HG03159 (cell line): ENCODE measurements around the gene ZNF410.
A peak's percentile ranks its signal among the peaks of the same experiment; 100 is the strongest.
"Not testable (repeated sequence)": the region's sequence is repeated elsewhere in the genome, so short reads cannot be mapped to it uniquely, and the experiment has no call there.

Experiments used
- ATAC-seq: cut with Tn5 transposase; IDR thresholded peaks from one replicate; pipeline ENCODE4 v1.9.1; 2021; ENCODE audit warnings: mild to moderate bottlenecking, moderate library complexity; ENCODE audit not compliant: unreplicated experiment

Gene ZNF410

GRCh38 chr14:73884438-73885190 is 2.0 kb upstream of the ZNF410 start:
- no peak for ATAC-seq

- peak; percentile 3 for ATAC-seq
Observed at GRCh38 chr14:73887318-73887616, 608 bp downstream of the ZNF410 start.

- no peak for ATAC-seq
Observed at GRCh38 chr14:73887694-73888459, 1.2 kb downstream of the ZNF410 start.

GRCh38 chr14:73888460-73888725 is 1.7 kb downstream of the ZNF410 start:
- ATAC-seq, result no peak

- no peak for ATAC-seq
Observed at GRCh38 chr14:73888971-73889370, 2.3 kb downstream of the ZNF410 start.

- no peak for ATAC-seq
Observed at GRCh38 chr14:73889376-73889775, 2.7 kb downstream of the ZNF410 start.

- not testable (repeated sequence) for ATAC-seq
Observed at GRCh38 chr14:73894180-73894687, 7.6 kb downstream of the ZNF410 start.

GRCh38 chr14:73895939-73896338 is 9.3 kb downstream of the ZNF410 start:
- ATAC-seq, result no peak

GRCh38 chr14:73896521-73896920 is 9.9 kb downstream of the ZNF410 start:
- ATAC-seq, result no peak

GRCh38 chr14:73903028-73903427 is 16.4 kb downstream of the ZNF410 start:
- ATAC-seq, result no peak

- no peak for ATAC-seq
Observed at GRCh38 chr14:73909681-73910080, 23.0 kb downstream of the ZNF410 start.

- ATAC-seq, result no peak
Observed at GRCh38 chr14:73913256-73913655, 26.6 kb downstream of the ZNF410 start.

GRCh38 chr14:73916324-73916723 is 29.7 kb downstream of the ZNF410 start:
- ATAC-seq, result no peak

GRCh38 chr14:73919457-73919856 is 32.8 kb downstream of the ZNF410 start:
- ATAC-seq, result not testable (repeated sequence)

GRCh38 chr14:73924337-73924736 is 37.7 kb downstream of the ZNF410 start:
- no peak for ATAC-seq

- no peak for ATAC-seq
Observed at GRCh38 chr14:73935666-73936065, 49.0 kb downstream of the ZNF410 start.

- ATAC-seq, result no peak
Observed at GRCh38 chr14:73936548-73936947, 49.9 kb downstream of the ZNF410 start.

- ATAC-seq, result no peak
Observed at GRCh38 chr14:73937012-73937411, 50.4 kb downstream of the ZNF410 start.

GRCh38 chr14:73942180-73942579 is 55.5 kb downstream of the ZNF410 start:
- no peak for ATAC-seq

- no peak for ATAC-seq
Observed at GRCh38 chr14:73943083-73943482, 56.4 kb downstream of the ZNF410 start.

GRCh38 chr14:73944432-73945158 is 57.9 kb downstream of the ZNF410 start:
- ATAC-seq, result no peak

- ATAC-seq, result no peak
Observed at GRCh38 chr14:73945159-73945670, 58.6 kb downstream of the ZNF410 start.
